Liver (tissue), 2 donors: ENCODE results near the gene RAB4A.

Source experiments
- YY1 ChIP-seq: IDR thresholded peaks from 2 replicates; pipeline ENCODE4 v1.6.1; 2016; ENCODE audit warnings: antibody characterized with exemption, mild to moderate bottlenecking
- TF ChIP-seq, protein P1 (sequence below): fragments of 150-350 bp; IDR thresholded peaks from 2 replicates; pipeline ENCODE4 v1.5.1; 2017; ENCODE audit warnings: improper control_type of control experiment, low read depth, low read length; ENCODE audit not compliant: missing input control
- donor health status: healthy.

DNA sequence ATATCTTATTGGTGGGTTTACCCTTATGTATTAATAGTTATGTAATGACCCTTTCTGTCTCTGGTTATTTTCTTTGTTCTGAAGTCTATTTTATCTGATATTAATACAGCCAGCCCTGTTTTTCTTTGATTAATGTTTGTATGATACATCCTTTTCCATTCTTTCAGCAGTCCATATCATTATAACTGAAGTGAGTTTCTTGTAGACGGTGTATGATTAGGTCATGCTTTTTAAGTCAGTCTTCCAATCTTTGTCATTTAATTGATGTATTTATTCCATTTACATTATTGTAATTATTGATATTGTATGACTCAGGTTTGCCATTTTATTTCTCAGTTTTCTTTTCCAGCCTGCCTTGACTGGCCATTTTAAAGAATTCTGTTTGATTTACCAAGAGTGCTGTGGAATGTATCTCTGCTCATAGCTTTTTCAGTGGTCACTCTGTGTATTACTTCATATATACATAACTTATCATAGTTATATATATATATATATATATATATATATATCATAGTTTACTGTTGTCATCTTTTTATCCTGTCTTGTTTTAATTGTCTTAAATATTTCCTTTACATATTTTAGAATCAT, 10.5 kb downstream of the RAB4A start:
- TF ChIP-seq, protein P1, sequence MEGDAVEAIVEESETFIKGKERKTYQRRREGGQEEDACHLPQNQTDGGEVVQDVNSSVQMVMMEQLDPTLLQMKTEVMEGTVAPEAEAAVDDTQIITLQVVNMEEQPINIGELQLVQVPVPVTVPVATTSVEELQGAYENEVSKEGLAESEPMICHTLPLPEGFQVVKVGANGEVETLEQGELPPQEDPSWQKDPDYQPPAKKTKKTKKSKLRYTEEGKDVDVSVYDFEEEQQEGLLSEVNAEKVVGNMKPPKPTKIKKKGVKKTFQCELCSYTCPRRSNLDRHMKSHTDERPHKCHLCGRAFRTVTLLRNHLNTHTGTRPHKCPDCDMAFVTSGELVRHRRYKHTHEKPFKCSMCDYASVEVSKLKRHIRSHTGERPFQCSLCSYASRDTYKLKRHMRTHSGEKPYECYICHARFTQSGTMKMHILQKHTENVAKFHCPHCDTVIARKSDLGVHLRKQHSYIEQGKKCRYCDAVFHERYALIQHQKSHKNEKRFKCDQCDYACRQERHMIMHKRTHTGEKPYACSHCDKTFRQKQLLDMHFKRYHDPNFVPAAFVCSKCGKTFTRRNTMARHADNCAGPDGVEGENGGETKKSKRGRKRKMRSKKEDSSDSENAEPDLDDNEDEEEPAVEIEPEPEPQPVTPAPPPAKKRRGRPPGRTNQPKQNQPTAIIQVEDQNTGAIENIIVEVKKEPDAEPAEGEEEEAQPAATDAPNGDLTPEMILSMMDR = no peak
- TF ChIP-seq YY1 = no peak
